GM18511 (cell line): ENCODE results near the gene PTPRN2.

Experiments used
- ATAC-seq: cut with Tn5 transposase; IDR thresholded peaks from one replicate; pipeline ENCODE4 v1.9.1; 2021; ENCODE audit warnings: mild to moderate bottlenecking, moderate library complexity; ENCODE audit not compliant: unreplicated experiment

The PTPRN2 gene

GRCh38 chr7:158112571-158113320, 474.9 kb downstream of the PTPRN2 start:
- ATAC-seq = no peak

- no peak for ATAC-seq
These were observed 475.6 kb downstream of the PTPRN2 start for GRCh38 chr7:158111906-158112570.

- no peak for ATAC-seq
These were observed 476.4 kb downstream of the PTPRN2 start for GRCh38 chr7:158111049-158111751.

- no peak for ATAC-seq
These were observed 477.0 kb downstream of the PTPRN2 start for GRCh38 chr7:158110661-158111048.

GRCh38 chr7:158110034-158110590, 477.5 kb downstream of the PTPRN2 start:
- no peak for ATAC-seq

GRCh38 chr7:158109364-158110033, 478.1 kb downstream of the PTPRN2 start:
- no peak for ATAC-seq

GRCh38 chr7:158108646-158109293, 478.9 kb downstream of the PTPRN2 start:
- ATAC-seq = no peak

- ATAC-seq = no peak
These were observed 479.8 kb downstream of the PTPRN2 start for GRCh38 chr7:158107806-158108205.

- ATAC-seq = no peak
These were observed 481.4 kb downstream of the PTPRN2 start for GRCh38 chr7:158106272-158106671.

- no peak for ATAC-seq
These were observed 484.2 kb downstream of the PTPRN2 start for GRCh38 chr7:158103378-158103777.

- no peak for ATAC-seq
These were observed 484.7 kb downstream of the PTPRN2 start for GRCh38 chr7:158102897-158103296.

GRCh38 chr7:158101821-158102450, 485.7 kb downstream of the PTPRN2 start:
- ATAC-seq = no peak

GRCh38 chr7:158098125-158099030, 489.2 kb downstream of the PTPRN2 start:
- no peak for ATAC-seq

GRCh38 chr7:158097453-158098124, 490.0 kb downstream of the PTPRN2 start:
- ATAC-seq = no peak

- no peak for ATAC-seq
These were observed 490.5 kb downstream of the PTPRN2 start for GRCh38 chr7:158097106-158097452.

- no peak for ATAC-seq
These were observed 491.0 kb downstream of the PTPRN2 start for GRCh38 chr7:158096582-158096981.

GRCh38 chr7:158094671-158095226, 492.9 kb downstream of the PTPRN2 start:
- ATAC-seq = no peak

- ATAC-seq = no peak
These were observed 493.6 kb downstream of the PTPRN2 start for GRCh38 chr7:158094046-158094445.
